Fibroblast of lung (primary cell): Measurements from ENCODE around the gene DMXL1.

Source experiments
- EZH2 ChIP-seq: IDR thresholded peaks from 2 replicates; pipeline ENCODE4 v1.5.1; 2012; ENCODE audit warnings: low read length, control low read depth, mild to moderate bottlenecking; ENCODE audit errors: missing control alignments
- TF ChIP-seq, protein P1 (sequence below), 2 donors: IDR thresholded peaks in 1 of 2; conservative IDR thresholded peaks in 1 of 2; 1 replicate in 1 of 2; 2 replicates in 1 of 2; pipeline ENCODE4 v1.5.1; 2011 to 2012; ENCODE audit warnings: low read length in 2 of 2, control low read depth in 1 of 2, inconsistent platforms in 1 of 2, low read depth in 1 of 2, mild to moderate bottlenecking in 1 of 2

DNA sequence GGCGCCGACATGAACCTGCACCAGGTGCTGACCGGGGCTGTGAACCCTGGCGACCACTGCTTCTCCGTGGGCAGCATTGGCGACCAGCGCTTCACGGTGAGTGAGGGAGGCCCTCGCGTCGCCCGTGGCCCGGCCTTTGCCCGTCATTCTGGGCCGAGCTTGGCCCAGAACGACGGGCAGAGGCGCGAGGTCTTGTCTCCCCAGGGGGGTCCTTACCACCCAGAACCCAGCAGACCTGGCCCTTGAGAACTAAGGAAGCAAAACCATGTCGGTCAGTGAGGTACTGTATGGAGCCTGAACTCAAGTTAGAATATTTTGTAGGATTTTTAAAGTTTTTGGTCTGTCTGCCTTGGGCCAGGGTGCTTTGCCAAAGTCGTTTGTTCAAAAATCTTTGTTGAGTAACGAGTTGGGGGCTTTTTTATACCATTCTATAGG, 691 bp downstream of the DMXL1 start:
- TF ChIP-seq, protein P1, sequence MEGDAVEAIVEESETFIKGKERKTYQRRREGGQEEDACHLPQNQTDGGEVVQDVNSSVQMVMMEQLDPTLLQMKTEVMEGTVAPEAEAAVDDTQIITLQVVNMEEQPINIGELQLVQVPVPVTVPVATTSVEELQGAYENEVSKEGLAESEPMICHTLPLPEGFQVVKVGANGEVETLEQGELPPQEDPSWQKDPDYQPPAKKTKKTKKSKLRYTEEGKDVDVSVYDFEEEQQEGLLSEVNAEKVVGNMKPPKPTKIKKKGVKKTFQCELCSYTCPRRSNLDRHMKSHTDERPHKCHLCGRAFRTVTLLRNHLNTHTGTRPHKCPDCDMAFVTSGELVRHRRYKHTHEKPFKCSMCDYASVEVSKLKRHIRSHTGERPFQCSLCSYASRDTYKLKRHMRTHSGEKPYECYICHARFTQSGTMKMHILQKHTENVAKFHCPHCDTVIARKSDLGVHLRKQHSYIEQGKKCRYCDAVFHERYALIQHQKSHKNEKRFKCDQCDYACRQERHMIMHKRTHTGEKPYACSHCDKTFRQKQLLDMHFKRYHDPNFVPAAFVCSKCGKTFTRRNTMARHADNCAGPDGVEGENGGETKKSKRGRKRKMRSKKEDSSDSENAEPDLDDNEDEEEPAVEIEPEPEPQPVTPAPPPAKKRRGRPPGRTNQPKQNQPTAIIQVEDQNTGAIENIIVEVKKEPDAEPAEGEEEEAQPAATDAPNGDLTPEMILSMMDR (conservative IDR thresholded peaks at IDR 0.05 in 1 of 2, IDR thresholded peaks at IDR 0.05 in 1 of 2; ENCODE audit: low read depth in 1 of 2, low read length in 2 of 2): no peak
- no peak for TF ChIP-seq EZH2
